ENCODE results near the gene NCF4. TPM values are rescaled to one million over a fixed set of nuclear protein-coding genes. Genes with fewer than 3 reads are reported as not detected.
A peak's percentile ranks its signal among the peaks of the same experiment; 100 is the strongest.

The NCF4 gene
- total RNA-seq, 1 donor = 0.36 TPM

GRCh38 chr22:36850682-36851081 lies 10.1 kb upstream of the NCF4 start:
- no peak for TF ChIP-seq CTCF (IDR thresholded peaks at IDR 0.05; ENCODE audit: extremely low read depth, low read depth, low read length)
- Histone ChIP-seq H3K4me1 (ENCODE audit: insufficient read depth, low read length) (peaks cover 2% of the 10 kb centered on the region), H4K20me1 (ENCODE audit: insufficient read depth, low read length) (no peaks in the 10 kb centered on the region), H3K4me3 (ENCODE audit: insufficient read depth, low read length) (no peak overlapping the region), H2AFZ (ENCODE audit: low read length) (no peak overlapping the region), H3K4me2 (ENCODE audit: insufficient read depth, low read length) (no peak overlapping the region), H3K27me3 (ENCODE audit: insufficient read depth, low read length) (peaks cover 46% of the 10 kb centered on the region), H3K27ac (ENCODE audit: low read depth, low read length) (no peak overlapping the region), H3K36me3 (ENCODE audit: insufficient read depth, low read length) (no peaks in the 10 kb centered on the region), H3K79me2 (ENCODE audit: insufficient read depth, low read length) (no peaks in the 10 kb centered on the region), H3K9me3 (ENCODE audit: low read depth, low read length) (no peaks in the 10 kb centered on the region)
- no peak for DNase-seq (ENCODE audit: insufficient read length, low spot score, missing footprints)

GRCh38 chr22:36852056-36852973 lies 8.5 kb upstream of the NCF4 start:
- H3K27ac ChIP-seq (ENCODE audit: low read depth, low read length) = no peak overlapping the region
- H3K4me2 ChIP-seq (ENCODE audit: insufficient read depth, low read length) = no peak overlapping the region
- DNase-seq (ENCODE audit: insufficient read length, low spot score, missing footprints) = no peak
- H3K4me3 ChIP-seq (ENCODE audit: insufficient read depth, low read length) = no peak overlapping the region
- peaks cover 8% of the 10 kb centered on the region for H3K4me1 ChIP-seq (ENCODE audit: insufficient read depth, low read length)
- no peak overlapping the region for H2AFZ ChIP-seq (ENCODE audit: low read length)
- no peaks in the 10 kb centered on the region for H3K9me3 ChIP-seq (ENCODE audit: low read depth, low read length)
- H3K36me3 ChIP-seq (ENCODE audit: insufficient read depth, low read length) = no peaks in the 10 kb centered on the region
- H3K27me3 ChIP-seq (ENCODE audit: insufficient read depth, low read length) = peaks cover 46% of the 10 kb centered on the region
- TF ChIP-seq CTCF (IDR thresholded peaks at IDR 0.05; ENCODE audit: extremely low read depth, low read depth, low read length) = no peak
- H4K20me1 ChIP-seq (ENCODE audit: insufficient read depth, low read length) = no peaks in the 10 kb centered on the region
- no peaks in the 10 kb centered on the region for H3K79me2 ChIP-seq (ENCODE audit: insufficient read depth, low read length)

DNA sequence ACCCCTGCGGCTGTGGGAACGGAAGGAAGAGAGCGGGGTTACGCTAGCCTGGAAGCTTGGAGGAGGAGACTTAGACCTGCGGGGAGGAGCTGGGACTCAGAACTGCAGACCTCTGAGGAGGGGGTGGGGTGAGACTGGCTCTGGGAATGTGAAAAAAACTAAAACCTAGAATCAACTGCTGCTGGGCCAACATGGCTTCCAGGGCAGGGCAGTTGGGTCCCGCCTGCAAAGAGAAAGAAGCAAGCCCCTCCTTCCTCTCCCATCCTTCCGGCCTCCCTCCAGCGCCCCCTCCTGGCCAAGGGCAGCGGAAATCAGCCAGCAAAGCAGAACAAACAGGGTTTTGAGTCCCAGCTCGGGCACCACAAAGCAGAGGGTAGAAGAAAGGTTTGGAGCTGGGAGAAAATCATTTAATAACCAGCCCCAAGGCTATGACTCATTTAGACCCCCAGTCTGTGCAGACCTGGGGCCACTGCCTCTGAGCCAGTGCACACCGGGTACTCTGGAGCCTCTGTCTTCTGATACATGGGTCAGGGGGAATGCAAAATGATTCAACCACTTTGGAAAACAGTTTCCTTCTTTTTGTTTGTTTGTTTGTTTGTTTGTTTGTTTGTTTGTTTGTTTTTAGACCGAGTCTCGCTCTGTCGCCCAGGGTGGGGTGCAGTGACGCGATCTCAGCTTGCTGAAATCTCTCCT lies 7.3 kb upstream of the NCF4 start:
- no peak for DNase-seq (ENCODE audit: insufficient read length, low spot score, missing footprints)
- peak overlapping the region; percentile 19 for H3K4me2 ChIP-seq (ENCODE audit: insufficient read depth, low read length)

More for the DNA sequence above, 7.3 kb upstream of the NCF4 start:
- no peak overlapping the region for H3K4me3 ChIP-seq (ENCODE audit: insufficient read depth, low read length)
- H3K36me3 ChIP-seq (ENCODE audit: insufficient read depth, low read length) = no peaks in the 10 kb centered on the region
- no peaks in the 10 kb centered on the region for H3K79me2 ChIP-seq (ENCODE audit: insufficient read depth, low read length)
- no peaks in the 10 kb centered on the region for H4K20me1 ChIP-seq (ENCODE audit: insufficient read depth, low read length)
- H2AFZ ChIP-seq (ENCODE audit: low read length) = peak overlapping the region; percentile 77
- H3K9me3 ChIP-seq (ENCODE audit: low read depth, low read length) = no peaks in the 10 kb centered on the region
- peak; percentile 72 for TF ChIP-seq CTCF (IDR thresholded peaks at IDR 0.05; ENCODE audit: extremely low read depth, low read depth, low read length)
- no peak overlapping the region for H3K27ac ChIP-seq (ENCODE audit: low read depth, low read length)
- H3K27me3 ChIP-seq (ENCODE audit: insufficient read depth, low read length) = peaks cover 50% of the 10 kb centered on the region
- H3K4me1 ChIP-seq (ENCODE audit: insufficient read depth, low read length) = peaks cover 8% of the 10 kb centered on the region

Measured in osteoblast (primary cell).